ENCODE measurements around the gene GDI2. TPM values are rescaled to one million over a fixed set of nuclear protein-coding genes. Genes with fewer than 3 reads are reported as not detected.

GDI2 gene
- total RNA-seq, 2 experiments from 2014 or later: 335 to 339 TPM

DNA sequence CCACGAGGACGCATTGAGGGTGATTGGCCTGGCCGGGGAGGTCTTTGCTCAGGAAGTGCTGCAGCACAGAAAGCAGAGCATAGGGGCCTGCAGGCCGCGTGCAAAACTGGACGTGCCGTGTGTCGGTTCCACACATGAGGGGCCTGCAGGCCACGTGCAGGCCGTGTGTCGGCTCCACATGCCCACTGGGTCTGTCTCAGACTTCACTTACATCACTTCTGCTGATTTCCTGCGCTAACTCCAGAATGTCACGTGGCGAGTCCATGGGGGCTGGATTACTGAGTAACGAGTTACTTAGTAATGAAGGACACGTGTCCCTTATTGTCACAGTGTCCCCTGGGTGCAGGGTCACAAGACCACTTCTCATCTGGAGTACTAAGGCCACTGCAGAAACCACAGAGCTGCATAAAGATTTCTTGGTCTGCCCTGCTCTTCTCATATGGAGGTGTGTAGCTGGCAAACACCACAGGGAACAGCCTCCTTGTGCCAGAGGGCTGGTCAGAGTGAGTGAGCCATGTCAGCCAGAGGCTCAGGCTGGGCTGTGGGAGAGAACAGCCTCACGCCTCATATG, 60.8 kb downstream of the GDI2 start:
- Mint-ChIP-seq H3K9me3 (peaks cover 2% of the 10 kb centered on the region), H3K4me3 (no peak overlapping the region), H3K36me3 (peaks cover 34% of the 10 kb centered on the region), H3K4me1 (peaks cover 12% of the 10 kb centered on the region), H3K27ac (no peak overlapping the region), H3K27me3 (no peaks in the 10 kb centered on the region)
- DNase-seq: no peak

DNA sequence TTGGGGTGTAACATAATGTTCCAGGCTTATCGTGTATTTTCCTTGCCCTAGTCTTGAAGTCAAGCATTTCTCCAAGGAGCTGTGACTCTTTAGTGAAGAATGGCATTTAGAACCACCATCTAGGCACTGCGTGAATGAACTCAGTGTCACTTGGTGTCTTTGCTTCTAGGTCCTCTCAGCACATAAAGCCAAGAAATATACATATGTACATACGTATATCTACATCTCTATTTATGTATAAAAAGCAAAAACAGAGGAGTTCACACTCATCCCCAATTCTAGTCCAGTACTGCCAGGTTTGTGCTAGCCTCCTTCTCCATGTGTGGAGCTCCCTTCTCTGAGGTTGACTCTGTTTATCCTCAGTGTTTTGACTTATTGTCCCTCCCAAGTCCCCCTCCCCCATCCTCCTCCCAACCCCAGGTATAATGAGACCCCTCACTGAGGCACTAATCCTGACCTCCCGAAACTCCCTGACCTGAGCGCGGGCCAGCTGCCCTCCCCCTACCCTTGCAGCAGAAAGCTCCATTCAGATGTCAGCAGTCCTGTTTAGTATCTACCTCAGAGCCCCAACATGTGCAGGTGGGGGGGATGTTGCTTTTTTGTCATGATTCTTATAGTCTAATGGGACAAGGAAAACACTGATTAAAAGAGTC, 61.5 kb downstream of the GDI2 start:
- Mint-ChIP-seq H3K9me3 (peaks cover 2% of the 10 kb centered on the region), H3K4me3 (no peak overlapping the region), H3K36me3 (peaks cover 39% of the 10 kb centered on the region), H3K27me3 (no peaks in the 10 kb centered on the region), H3K27ac (no peak overlapping the region), H3K4me1 (peaks cover 12% of the 10 kb centered on the region)
- no peak for DNase-seq

DNA sequence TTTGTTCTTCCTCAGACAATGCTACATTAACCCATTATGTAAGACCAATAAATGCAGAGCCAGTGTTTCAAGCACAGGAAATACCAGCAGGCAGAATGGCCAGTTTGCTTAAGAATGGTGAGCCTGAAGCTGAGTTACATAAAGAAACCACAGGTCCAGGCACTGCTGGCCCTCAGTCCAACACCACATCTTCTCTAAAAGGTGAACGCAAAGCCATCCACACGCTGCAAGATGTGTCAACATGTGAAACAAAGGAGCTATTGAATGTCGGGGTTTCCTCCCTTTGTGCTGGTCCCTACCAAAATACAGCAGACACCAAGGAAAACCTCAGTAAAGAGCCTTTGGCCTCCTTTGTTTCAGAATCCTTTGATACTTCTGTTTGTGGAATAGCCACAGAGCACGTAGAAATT, 64.8 kb downstream of the GDI2 start:
- Mint-ChIP-seq H3K27ac (no peak overlapping the region), H3K27me3 (no peaks in the 10 kb centered on the region), H3K4me1 (peaks cover 9% of the 10 kb centered on the region), H3K4me3 (no peak overlapping the region), H3K9me3 (peaks cover 2% of the 10 kb centered on the region), H3K36me3 (peaks cover 36% of the 10 kb centered on the region)
- DNase-seq: no peak

DNA sequence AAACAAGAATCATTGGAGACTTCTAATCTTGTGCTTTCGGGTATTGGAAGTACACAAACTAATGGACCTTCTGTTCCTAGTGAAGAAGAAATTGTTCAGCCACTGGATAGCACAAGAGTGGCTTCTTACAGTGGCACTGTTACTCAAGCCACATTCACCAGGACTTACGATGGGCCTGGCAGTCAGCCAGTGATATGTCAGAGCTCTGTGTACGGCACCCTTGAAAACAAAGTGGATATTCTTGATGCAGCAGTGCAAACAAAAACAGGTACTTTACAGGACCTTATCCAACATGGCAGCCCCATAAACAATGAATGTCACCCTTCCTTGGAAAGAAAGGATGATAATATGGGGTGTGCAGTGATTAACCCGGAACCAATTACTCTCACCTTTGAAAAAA, 67.0 kb downstream of the GDI2 start:
- peaks cover 6% of the 10 kb centered on the region for H3K4me1 Mint-ChIP-seq
- DNase-seq: no peak
- no peaks in the 10 kb centered on the region for H3K9me3 Mint-ChIP-seq
- no peak overlapping the region for H3K4me3 Mint-ChIP-seq
- H3K36me3 Mint-ChIP-seq: peaks cover 35% of the 10 kb centered on the region
- H3K27me3 Mint-ChIP-seq: no peaks in the 10 kb centered on the region
- H3K27ac Mint-ChIP-seq: no peak overlapping the region

DNA sequence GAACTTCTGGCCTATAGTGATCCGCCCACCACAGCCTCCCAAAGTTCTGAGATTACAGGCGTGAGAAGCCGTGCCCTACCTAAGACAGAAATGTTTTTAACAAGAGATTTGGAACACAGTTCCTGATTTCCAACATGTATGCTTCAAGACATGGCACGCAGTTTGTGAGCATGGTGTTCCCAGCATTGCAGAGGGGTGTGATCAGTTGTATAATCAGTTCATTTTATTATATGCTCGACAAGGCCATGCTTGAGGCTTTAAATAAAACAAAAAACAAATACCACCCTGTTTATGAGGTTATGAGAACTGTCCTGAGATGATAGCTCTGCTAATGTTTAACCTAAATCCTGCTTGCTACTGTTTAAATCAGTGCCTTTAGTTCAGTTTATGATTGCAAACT, 68.4 kb downstream of the GDI2 start:
- peak overlapping the region; percentile 29 for H3K27ac Mint-ChIP-seq
- peaks cover 36% of the 10 kb centered on the region for H3K36me3 Mint-ChIP-seq
- no peak for DNase-seq
- H3K27me3 Mint-ChIP-seq: no peaks in the 10 kb centered on the region
- H3K9me3 Mint-ChIP-seq: no peaks in the 10 kb centered on the region
- no peak overlapping the region for H3K4me3 Mint-ChIP-seq
- H3K4me1 Mint-ChIP-seq: peaks cover 8% of the 10 kb centered on the region

DNA sequence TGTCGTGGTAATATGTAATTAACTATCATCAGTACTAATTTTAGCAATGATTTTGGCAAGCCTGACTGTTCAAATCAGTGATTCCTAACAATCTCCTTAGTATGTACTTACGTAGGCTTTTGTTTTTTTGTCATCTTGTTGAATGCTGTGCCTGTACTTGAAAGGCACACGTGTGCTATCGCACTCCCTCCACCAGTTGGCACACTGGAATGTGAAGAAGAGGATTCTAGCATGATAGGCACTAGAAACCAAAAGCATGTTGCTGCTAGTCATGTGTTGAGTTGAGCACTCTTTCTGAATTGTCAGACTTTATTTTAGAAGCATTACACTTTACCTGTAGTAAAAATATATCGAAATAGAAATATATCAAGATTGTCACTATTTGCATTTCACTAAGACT, 69.5 kb downstream of the GDI2 start:
- Mint-ChIP-seq H3K9me3 (no peaks in the 10 kb centered on the region), H3K4me3 (no peak overlapping the region), H3K36me3 (peaks cover 38% of the 10 kb centered on the region), H3K27me3 (no peaks in the 10 kb centered on the region), H3K27ac (no peak overlapping the region), H3K4me1 (peaks cover 8% of the 10 kb centered on the region)
- DNase-seq: no peak

DNA sequence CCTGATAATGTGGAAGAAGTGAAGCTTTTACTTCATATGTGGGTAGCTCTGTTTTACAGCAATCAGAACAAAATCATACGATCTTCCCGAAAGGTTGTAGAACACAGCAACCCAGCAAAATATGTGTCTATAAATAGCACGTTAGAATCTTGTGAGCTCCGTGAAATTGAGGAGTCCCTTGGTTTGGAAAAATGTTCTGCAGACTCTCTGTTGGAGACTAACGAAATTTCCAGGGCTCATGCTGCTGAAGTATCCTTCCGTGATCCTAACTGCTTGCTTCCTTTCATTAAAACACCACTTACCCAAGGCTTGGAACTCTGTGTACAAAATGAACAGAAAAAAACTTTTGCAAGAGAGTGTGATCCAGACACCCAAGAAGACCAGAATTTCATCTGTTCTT, 71.1 kb downstream of the GDI2 start:
- DNase-seq: no peak
- Mint-ChIP-seq H3K27me3 (no peaks in the 10 kb centered on the region), H3K4me1 (peaks cover 10% of the 10 kb centered on the region), H3K4me3 (no peak overlapping the region), H3K27ac (no peak overlapping the region), H3K9me3 (no peaks in the 10 kb centered on the region), H3K36me3 (peaks cover 34% of the 10 kb centered on the region)

DNA sequence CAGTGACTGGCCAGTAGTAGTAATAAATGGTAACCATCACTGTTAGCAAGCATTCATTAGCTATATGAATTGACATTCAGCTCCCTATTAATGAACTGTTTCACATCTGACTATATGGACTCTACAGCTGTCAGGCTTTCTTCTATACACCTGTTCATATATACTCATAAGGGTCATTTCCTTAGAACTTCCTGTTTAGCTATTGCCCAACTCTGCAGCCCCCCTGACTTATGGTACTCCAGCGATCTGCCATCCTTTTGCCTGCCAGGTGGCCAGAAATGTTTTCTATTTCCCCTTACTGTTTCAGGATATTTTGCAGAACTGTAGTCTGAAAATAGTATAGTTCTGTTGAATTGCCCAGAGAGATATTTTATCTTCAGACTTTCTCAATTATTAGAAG, 72.0 kb downstream of the GDI2 start:
- Mint-ChIP-seq H3K36me3 (peaks cover 33% of the 10 kb centered on the region), H3K27ac (peak overlapping the region; percentile 34), H3K4me1 (peaks cover 10% of the 10 kb centered on the region), H3K9me3 (no peaks in the 10 kb centered on the region), H3K27me3 (no peaks in the 10 kb centered on the region), H3K4me3 (no peak overlapping the region)
- no peak for DNase-seq

DNA sequence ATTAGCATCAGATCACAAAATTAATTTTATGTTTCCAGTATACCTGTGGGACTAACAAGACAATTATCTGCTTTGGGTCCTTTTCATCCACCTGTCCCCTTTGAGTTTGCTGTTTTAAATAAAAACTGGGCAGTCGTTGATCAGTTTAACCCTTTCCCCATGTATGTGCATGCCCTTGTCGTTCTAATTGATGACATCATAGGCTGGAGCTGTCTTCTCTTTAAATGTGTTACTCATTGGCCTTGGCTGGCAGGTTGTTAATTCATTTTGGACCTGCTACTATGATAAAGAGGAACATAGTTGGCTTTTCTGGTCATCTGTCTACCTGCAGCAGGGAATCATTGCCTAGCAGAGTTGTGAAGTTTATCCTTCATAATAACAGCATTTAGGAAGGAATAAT, 74.8 kb downstream of the GDI2 start:
- Mint-ChIP-seq H3K9me3 (no peaks in the 10 kb centered on the region), H3K4me3 (no peak overlapping the region), H3K36me3 (peaks cover 34% of the 10 kb centered on the region), H3K27me3 (no peaks in the 10 kb centered on the region), H3K27ac (no peak overlapping the region), H3K4me1 (peaks cover 15% of the 10 kb centered on the region)
- no peak for DNase-seq

DNA sequence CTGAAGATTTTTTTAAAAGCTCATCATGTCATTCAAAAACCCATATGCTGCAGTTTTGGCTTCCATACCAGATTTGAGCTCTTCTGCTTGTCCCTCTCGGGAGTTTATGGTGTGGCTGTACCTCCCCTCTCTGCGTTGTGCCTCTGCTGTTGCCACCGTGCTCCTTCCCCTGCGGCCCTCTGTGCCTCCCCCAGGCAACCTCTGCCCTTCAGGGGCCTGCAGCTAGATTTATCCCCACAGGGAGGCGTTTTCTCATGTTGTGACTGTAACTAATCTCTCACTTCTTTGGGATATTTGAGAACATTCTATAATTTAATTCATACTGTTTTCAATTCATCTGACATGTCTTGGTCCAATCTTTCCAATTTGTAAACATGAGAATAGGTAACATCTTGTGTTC, 75.9 kb downstream of the GDI2 start:
- no peak for DNase-seq
- Mint-ChIP-seq H3K4me3 (no peak overlapping the region), H3K9me3 (no peaks in the 10 kb centered on the region), H3K4me1 (peaks cover 22% of the 10 kb centered on the region), H3K27ac (no peak overlapping the region), H3K36me3 (peaks cover 34% of the 10 kb centered on the region), H3K27me3 (no peaks in the 10 kb centered on the region)

DNA sequence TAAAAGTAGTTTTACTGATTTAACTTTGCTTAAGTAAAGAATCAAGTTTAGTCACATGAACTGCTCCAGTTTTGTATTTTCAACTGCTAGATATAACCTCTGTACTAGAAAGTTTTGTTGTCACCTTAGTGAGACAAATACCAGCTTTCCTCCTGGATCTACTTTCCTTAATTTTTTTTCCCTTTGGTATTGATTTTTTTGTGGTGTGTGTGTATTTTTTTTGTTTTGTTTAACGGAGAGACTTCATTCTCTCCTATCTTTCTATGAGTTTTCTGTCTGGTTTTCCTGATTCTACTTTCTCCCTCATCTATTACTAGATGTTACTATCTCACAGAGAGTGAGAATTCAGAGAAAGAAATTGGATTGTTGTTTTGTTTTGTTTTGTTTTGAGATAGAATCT, 76.6 kb downstream of the GDI2 start:
- peaks cover 28% of the 10 kb centered on the region for H3K4me1 Mint-ChIP-seq
- H3K9me3 Mint-ChIP-seq: no peaks in the 10 kb centered on the region
- DNase-seq: no peak
- H3K27ac Mint-ChIP-seq: no peak overlapping the region
- no peaks in the 10 kb centered on the region for H3K27me3 Mint-ChIP-seq
- H3K36me3 Mint-ChIP-seq: peaks cover 36% of the 10 kb centered on the region
- peak overlapping the region; percentile 5 for H3K4me3 Mint-ChIP-seq

DNA sequence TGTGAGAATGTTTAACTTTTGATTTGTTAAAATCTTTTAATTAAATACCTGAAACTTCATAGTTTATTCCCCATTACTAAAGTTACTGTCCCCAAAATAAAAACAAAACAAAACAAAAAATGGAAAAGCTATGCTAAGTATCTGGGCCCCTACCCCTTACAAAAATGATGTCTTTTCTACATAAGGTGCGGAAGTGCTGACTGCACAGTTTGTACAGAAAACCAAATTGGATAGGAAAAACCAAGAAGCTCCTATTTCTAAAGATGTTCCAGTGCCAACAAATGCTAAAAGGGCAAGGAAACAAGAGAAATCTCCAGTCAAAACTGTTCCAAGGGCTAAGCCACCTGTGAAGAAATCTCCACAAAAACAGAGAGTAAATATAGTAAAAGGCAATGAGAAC, 78.1 kb downstream of the GDI2 start:
- no peaks in the 10 kb centered on the region for H3K27me3 Mint-ChIP-seq
- H3K4me3 Mint-ChIP-seq: no peak overlapping the region
- H3K9me3 Mint-ChIP-seq: no peaks in the 10 kb centered on the region
- peaks cover 40% of the 10 kb centered on the region for H3K36me3 Mint-ChIP-seq
- peaks cover 36% of the 10 kb centered on the region for H3K4me1 Mint-ChIP-seq
- H3K27ac Mint-ChIP-seq: peak overlapping the region; percentile 36
- DNase-seq: no peak

DNA sequence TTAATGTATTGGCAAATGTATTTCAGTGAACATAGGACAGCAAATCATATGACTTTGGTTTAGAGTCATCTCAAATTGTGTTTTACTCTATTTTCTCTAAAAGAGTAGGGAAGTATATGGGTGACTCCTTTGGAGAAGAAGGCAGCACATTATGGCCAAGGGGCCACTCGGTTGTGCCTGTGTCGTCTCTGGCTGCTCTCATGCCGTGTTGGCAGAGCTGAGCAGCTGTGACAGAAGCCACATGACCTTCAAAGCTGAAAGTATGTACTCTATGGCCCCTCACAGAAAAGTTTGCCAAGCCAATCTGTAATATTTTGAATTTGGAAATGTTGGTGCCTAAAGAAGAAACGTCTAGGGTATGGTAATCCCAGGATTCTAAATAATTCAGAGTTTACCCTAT, 81.1 kb downstream of the GDI2 start:
- Mint-ChIP-seq H3K36me3 (peaks cover 37% of the 10 kb centered on the region), H3K9me3 (no peaks in the 10 kb centered on the region), H3K4me3 (no peak overlapping the region), H3K27ac (peak overlapping the region; percentile 39), H3K4me1 (peaks cover 37% of the 10 kb centered on the region), H3K27me3 (no peaks in the 10 kb centered on the region)
- DNase-seq: no peak

DNA sequence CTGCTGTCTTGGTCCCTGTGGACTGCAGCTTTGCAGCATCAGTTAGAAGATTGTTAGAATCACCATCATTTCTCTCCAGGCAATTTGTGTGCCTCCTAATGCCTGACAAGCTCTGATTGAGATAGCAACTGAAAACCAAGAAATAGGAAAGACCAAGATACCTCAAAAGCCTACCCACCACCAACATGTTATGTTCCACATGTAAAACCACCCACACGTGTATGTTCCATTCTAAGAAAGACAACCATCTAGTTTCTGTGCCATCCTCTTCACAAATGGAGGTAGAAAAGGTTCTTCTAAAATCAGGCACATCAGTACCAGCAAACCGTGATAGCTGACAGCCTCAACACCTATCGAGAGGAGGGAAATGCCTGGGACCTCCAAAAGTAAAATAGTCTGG, 81.7 kb downstream of the GDI2 start:
- H3K36me3 Mint-ChIP-seq: peaks cover 36% of the 10 kb centered on the region
- no peak overlapping the region for H3K4me3 Mint-ChIP-seq
- H3K27ac Mint-ChIP-seq: peak overlapping the region; percentile 39
- H3K27me3 Mint-ChIP-seq: no peaks in the 10 kb centered on the region
- H3K9me3 Mint-ChIP-seq: no peaks in the 10 kb centered on the region
- peaks cover 37% of the 10 kb centered on the region for H3K4me1 Mint-ChIP-seq
- no peak for DNase-seq

DNA sequence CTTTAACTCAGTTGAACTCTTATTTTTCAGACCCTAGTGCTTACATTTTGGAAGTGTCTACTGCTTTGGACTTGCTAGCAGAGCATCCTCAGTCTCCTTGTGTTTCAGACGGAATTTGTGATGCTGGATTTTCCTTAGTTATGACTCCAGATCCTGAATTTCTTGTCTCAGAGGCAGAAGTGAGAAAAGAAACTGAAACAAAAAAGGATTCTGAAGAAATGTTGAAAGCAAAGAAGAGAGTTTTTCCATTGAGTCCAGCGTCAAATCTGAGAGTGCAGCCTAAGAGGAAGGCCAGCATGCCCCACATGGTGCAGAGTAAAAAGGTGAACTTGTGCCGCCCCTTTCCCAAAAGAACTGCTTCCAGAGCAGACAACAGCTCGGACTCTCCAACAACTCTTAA, 82.5 kb downstream of the GDI2 start:
- Mint-ChIP-seq H3K27ac (peak overlapping the region; percentile 39), H3K36me3 (peaks cover 38% of the 10 kb centered on the region)

DNA sequence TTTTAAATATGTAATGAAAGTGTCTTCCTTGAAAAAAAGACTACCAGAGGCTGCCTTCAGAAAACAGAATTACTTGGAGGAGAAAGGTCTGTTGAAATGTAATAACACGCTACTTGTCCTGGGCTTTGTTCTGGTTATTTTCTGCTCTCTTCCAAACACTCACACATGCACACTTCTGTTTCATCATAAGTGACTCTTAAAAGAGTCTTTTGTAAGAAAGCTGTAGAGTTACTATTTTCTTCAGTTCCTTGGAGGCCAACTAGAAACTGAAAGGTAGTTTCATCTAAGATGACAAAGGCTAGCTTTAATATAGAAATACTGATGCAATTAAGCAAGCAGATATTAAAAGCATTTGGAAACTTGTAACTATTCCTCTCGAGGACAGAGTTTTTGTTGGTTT, 89.5 kb downstream of the GDI2 start:
- H3K4me3 Mint-ChIP-seq: no peak overlapping the region
- peak overlapping the region; percentile 42 for H3K27ac Mint-ChIP-seq
- no peak for DNase-seq
- peaks cover 18% of the 10 kb centered on the region for H3K36me3 Mint-ChIP-seq
- no peaks in the 10 kb centered on the region for H3K27me3 Mint-ChIP-seq
- peaks cover 22% of the 10 kb centered on the region for H3K4me1 Mint-ChIP-seq
- no peaks in the 10 kb centered on the region for H3K9me3 Mint-ChIP-seq

More for the DNA sequence above, 82.5 kb downstream of the GDI2 start:
- H3K9me3 Mint-ChIP-seq: no peaks in the 10 kb centered on the region
- no peak for DNase-seq
- no peak overlapping the region for H3K4me3 Mint-ChIP-seq
- H3K27me3 Mint-ChIP-seq: no peaks in the 10 kb centered on the region
- peaks cover 37% of the 10 kb centered on the region for H3K4me1 Mint-ChIP-seq

All from activated naive CD8-positive, alpha-beta T cell treated with anti-CD3 and anti-CD28 coated beads for 36 hours (primary cell).